ENCODE data around the gene NSUN2.

The NSUN2 gene

DNA sequence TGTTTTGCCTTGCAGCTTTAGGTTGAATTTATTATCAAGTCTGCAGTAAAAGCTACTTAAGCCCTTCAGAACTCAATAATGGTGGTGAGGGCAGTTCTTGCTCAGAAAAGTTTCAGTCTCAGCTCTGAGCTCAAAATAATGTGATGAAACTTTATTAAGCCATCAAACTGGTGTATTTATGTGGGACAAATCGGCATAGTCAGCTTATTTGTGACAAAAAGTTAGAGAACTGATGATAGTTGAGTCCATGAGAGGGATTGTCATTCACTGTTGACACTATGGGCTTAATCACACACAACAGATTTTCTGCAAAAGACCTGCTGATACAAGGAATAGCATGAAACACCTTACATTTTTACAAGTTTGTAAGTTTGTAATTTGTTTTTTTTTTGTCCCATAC lies 9.8 kb upstream of the NSUN2 start:
- no peak for DNase-seq

DNA sequence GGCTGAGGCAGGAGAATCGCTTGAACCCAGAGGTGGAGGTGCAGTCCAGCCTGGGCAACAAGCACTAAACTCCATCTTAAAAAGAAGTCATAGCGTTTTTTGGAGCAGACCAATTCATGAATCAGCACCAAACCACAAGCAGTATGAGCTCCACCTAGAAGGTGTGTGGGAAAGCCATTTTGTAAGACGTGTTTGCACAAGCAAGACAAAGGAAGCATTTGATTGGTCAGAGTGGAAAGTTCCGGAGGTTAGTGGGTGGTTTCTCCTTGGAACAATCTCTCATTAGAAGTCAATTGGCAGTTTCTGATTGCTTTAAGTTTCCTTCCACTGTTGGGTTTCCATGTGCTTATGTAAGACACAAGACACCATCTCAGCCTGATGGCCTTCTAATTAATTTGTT lies 5.4 kb upstream of the NSUN2 start:
- no peak for DNase-seq

DNA sequence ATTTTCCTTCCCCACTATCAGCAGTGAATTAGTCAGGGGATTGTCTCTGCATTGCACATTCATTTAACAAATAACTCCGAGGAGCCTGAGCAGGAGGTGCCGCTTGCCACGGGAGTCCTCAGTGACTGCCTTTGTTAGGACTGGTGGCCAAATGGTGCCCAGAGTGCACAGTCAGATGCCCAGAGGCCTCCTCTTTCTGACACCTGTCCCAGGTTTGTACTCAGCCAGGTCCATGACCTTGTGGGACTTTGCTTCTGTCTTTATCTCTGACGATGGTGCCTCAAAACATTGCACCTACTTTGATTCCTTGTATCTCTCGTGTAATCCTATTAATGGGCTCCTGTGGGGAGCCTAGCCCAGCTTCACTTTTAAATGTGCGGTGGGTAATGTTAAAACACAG lies 4.7 kb upstream of the NSUN2 start:
- no peak for DNase-seq

DNA sequence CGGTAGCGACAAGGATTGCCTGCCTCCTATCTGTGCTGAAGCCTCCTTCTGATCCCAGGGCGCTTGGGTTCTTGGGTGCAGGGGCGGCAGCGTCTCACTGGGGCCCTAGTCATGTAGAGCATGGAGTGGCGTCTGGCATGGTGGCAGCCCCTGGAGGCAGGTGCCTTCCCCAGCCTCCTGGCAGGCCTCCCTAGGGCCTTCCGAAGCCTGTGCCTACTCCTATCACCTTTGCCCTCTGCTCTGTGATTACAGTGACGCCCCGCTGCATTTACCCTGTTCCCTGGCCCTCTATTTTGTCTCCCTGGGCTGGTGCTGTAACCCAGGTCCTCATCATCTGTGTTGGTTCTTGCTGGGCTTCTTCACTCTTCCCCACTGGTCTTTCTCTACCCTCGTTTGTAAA lies 4.2 kb upstream of the NSUN2 start:
- no peak for DNase-seq

DNA sequence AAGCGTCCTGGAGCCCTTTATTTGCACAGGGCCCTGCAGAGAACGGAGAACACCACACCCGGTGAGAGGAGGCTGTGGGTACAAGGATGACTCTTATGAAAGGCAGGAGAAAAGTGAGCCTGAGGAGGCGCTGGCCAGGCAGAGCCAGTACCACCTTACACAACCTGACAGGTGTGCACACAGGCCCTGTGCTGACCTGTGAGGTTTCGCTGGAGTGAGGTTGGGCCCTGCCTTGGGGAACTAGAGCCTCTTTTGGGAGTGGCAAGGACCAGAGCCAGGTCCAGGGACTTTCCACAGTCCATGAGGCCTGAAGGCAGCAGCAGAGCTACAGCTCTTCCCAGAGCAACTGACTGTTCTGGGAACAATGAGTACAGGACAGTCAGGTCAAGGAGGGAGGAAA lies 3.4 kb upstream of the NSUN2 start:
- no peak for DNase-seq

DNA sequence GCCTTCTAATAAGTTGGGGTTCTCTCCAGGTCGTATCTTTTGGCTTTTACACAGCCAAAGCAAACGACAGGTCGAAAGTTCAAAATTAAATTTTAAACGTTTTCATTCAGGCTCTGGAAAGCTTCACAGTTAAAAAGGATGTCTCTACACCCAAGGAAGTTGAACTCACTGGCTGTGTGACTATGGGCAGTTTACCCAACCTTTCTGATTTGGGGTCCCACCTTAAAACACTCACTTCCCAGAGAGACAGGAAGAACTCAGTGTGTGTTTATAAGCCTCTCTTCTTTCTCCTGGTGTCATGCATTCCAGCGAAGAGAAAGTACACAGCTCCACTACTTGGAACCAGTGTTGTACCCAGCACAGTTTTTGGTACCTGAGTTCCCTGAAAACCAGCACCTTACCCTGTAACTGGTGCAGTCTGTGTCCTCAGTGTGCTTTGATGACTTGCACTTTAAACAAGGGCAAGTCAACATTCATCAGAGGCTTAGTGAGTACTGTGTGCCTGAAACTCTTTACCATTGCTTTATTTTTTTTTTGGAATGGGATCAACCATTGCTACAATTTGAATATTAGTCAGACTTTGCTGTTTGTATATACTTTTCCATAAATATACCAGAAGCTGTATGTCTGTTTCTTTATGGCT lies 2.1 kb upstream of the NSUN2 start:
- no peak for DNase-seq

DNA sequence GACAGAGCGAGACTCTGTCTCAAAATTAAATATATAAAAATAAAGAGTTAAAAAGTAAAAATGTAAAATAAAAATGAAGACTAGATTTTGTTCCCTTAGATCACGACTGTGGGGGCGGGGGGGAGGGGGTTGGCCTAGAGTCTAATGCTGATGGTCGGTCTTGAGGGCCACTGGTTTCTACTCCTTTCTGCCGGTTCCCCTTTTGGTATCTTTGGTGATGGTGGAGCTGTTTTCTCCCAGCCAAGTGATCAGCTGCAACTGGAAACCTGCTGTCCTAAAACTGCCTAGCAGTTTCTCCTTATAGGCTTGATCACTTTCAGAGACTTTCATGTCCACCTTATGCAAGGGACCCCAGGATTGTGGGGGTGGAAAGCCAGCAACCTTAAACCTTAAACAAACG lies 1.5 kb upstream of the NSUN2 start:
- peak; percentile 6 to 17 for DNase-seq

DNA sequence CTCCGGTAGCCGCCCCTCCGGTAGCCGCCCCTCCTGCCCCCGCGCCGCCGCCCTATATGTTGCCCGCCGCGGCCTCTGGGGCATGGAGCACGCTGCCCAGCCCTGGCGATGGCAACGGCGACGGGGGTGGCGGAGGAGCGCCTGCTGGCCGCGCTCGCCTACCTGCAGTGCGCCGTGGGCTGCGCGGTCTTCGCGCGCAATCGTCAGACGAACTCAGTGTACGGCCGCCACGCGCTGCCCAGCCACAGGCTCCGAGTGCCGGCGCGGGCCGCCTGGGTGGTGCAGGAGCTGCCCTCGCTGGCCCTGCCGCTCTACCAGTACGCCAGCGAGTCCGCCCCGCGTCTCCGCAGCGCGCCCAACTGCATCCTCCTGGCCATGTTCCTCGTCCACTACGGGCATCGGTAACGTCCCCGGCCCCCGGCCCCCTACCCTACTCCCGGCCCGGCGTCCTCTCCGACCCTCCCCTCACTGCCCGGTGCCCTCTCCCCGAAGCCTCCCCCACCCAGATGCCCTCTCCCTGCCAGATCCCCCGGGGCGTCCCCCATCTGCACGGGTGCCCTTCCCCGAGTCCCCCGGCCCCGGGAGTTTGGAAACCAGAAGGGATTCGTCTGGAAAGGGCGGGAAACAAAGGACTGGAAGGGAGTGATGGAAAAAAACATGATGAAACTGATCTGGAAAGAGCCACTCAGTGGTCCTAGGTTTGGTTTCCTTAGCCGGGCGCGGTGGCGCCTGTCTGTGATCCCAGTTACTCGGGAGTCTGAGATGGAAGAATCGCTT lies 813 bp upstream of the NSUN2 start:
- DNase-seq = peak; percentile 58 to 74

DNA sequence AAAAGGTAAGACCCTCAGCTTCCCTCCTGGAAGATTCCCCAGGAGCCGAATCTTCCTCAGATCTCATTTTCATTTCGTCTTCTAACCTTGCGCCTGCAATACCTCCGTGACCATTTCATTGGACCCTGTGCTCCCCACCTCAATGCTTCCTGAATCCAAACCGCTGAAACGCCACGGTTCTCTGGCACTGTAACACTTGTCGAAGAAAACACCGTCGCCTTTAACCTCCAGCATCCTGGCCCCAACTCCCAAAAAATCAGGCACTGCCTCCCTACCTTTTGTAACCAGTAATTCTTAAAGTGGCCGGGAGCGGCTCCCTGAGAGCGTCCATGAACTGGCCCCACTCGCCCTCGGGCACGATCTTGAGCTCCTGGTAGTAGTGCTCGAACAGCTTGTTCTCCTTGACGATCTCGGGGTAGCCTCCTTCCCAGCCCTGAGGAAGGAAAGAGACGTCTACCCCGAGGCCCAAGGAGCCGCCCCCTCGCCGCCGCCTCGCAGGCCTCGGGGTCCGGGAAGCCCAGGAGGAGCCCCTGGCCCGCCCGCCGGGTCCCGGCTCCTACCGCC lies 438 bp downstream of the NSUN2 start:
- DNase-seq = peak; percentile 37 to 39

DNA sequence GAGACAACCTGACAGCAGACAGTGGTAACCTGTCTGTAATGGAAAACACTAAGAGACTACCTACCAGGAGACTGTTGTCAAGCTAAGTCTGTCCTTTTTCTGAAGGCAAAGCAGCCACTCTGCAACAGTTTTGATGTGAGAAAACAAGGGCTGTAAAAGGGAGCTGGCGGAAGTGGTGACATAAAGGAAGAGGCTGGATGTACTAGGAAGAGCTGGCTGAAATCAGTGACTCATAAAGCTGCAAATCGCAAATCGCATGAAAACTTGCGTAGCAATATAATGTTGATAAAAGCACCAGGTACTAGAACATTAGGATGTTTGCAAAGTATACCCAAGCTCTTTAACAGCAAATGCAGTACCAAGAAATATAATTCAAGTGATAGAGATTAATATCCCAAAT lies 1.4 kb downstream of the NSUN2 start:
- no peak for DNase-seq

DNA sequence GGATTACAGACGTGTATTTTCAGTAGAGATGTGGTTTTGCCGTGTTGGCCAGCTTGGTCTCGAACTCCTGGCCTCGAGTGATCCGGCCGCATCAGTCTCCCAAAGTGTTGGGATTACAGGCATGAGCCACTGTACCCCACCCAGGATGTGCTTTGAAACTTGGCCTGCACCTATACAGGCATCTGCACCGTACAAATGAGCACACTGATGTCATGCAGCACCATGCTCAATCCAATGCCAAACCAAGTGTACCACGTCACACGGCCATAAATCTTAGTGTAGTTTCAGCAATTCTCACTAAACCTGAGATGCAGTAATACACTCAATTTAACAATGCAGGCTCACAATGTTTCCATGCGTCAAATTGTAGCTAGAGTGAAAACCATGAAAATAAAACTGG lies 6.3 kb downstream of the NSUN2 start:
- no peak for DNase-seq

DNA sequence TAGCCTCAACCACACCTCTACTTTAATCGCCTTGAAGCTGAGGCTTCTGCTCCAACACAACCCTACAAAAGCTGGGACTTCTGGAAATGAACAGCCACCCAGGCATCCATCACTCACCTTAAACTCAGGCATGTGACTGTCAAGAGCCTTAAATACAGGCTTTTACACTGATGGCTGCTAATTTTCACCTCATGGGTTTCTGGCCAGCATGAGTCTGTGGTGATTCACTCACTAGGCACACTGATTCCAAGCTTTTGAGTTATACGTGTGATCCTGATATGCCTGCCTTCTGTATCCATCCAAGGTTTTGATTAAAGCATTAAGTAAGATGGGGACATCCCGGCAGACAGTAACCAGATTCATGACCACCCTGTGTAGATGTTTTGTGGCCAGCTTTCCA lies 8.9 kb downstream of the NSUN2 start:
- DNase-seq = no peak

DNA sequence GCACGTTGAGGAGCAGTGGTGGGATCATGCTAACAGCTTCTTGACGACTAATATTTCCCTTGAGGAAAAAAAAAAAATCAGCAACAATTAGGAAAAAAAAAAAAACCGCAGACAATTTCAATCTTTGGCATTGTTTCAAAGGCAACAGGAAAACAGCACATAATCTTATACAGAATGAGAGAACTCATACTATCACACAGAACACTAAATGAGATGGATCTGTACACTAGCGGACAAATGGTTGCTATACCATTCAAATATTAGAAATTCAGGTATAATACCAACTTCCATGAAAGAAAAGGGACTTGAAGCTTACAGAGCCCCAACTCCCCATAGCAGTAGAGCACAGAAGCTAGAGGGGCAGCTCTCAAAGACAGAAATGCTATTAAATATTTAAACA lies 9.6 kb downstream of the NSUN2 start:
- DNase-seq = no peak

DNA sequence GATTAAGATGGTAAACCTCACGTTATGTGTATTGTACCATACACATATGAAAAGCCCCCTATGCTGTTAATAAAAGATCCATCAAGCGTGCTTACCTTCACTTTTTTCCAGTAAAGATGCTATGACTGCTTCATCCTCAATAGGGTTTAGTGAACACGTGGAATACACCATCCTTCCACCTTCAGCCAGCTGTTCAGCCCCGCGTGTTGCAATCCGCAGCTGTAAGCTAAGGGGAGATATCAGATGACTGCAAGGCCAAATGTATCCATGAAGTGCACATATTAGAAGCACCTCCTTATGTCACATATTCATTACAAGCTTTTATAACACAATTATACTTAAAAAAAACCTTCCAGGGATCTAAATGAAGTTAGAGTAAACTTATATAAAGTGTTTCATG lies 16.2 kb downstream of the NSUN2 start:
- peak in 1 of 2 experiments; percentile 34 for DNase-seq

DNA sequence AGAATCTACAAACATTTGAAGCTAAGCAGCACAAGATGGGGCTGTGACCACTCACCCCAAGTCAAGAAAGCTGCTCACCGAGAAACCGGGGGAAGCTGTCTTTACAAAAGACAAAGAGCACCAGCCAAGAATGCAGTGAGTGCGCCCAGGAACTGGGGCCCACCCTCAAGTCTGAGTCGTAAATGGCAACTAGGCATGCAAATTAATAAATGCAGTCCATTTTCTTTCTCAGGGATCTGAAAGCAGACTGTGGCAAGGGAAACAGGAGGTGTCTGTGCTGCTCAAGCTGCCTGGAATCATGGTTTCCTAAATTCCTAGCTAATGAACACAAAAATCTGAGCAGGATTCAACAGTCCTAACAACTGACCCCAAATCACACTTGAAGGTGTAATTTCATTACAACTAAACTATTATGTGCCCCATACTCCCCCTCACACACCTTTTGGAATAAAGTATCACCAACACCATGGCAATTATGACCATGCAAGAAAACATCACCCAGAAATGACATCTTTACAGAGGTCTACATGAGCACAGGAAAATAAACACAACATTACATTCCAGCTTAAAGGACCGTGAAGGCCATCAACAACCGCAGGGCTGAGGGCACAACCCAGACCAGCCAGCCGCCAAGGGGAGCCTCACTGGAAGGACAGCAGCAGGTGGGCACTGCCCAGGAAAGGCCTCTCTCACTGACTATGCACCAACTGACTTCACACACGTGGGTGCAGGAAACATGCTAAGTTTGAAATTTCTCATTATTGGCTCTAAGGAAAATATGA lies 17.6 kb downstream of the NSUN2 start:
- DNase-seq = no peak

DNA sequence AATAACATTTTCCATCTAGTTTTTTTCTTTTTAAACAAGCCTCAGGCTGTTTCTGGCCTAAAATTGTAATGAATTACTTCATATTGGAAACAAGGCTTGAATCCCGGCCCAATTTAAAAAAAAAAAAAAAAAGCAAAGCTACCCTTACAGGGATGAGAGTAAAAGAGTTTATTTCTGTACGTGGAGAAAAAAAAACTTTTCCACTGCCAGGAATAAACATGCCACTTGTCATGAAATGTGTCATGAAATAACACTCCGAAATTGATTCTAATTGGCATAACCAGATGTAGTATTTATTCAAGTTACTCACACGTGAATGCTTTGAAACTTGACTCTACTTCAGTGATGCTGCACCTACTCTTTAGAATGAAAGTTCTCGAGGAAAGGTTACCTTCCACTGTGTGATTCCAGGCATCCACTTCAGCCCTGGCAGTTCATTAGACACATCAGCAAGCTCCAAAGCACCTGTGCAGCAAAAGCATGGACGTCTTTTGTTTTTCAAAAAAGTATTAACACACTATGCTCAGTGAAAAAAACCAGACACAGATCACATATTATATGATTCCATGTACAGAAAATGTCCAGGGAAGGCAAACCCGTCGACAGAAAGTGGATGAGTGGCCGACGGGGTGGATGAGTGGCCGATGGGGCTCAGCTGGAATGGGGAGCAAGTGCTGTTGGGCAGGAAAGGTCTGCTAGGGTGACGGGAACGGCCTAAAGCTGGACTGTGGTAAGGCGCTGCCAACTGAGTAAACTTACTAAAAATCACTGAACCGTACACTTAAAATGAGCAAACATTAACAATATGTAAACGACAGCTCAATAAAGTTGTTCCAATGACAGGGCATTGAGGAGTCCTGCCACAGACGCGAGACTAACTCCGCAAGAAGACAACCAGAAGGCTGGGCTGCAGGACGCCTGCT lies 21.2 kb downstream of the NSUN2 start:
- DNase-seq = no peak

DNA sequence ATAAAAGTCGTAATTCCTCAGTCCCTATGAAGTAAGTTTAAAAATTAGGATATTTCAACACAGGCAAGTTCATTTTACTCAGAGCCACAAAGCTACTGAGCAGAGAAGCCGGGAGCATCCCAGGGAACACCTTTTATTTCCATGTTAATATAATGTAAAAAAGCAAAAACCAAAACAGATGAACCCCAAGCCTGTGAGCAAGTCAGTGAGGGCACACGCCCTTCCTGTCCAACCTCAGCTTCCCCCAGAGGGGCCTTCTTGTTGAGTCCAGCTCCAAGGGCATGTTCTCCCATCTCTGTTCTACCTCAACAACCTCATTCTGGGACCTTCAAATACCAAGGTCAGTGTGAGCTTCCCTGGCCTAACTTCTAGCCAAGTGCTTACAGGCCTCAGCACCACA lies 24.8 kb downstream of the NSUN2 start:
- DNase-seq = no peak

DNA sequence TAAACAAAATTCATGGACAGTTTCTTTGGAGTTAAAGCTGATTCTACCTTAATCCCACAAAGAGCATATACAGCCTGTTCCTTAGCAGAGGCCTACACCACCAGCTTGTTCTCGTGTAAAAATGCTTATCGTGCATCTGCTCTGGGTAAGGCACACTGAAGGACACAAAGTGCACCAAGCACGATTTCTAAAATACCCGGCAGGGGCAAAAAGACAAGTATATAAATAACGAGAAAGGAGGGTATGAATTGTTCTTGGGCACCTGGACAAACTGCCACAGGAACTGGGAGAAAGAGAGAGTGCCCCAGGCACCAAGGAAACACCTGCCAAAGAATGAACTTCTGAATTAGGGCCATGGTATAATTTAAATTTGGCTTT lies 25.3 kb downstream of the NSUN2 start:
- DNase-seq = no peak

DNA sequence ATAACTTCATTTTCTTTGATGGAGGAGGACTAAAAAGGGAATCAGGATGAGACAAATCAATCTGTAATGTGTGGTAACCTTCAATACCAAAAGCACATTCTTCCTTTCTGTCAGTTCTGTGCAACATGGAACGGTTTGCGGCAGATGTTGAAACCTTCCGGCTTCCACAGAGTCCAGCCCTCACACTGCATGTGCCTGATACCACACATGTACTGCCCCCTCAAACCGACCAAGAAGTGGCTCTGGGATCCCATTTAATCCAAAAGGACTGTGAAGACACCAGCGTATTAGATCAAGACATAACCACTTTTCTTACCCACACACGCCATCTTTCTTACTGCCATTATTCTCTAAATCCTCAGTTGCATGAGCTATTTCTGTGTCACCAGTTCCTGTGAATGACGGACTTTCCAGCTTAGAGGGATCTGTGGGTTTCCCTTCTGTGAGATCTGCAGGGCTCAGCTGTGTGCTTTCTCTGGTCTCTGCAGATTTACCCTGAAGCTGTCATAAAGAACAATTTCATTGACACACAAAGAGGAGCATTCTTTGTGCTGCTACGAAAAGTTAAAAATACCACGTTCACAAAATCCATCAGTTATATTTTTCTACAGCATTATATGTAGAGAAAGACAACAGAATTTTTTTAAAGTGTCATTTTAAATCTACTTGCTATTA lies 25.8 kb downstream of the NSUN2 start:
- no peak for DNase-seq

DNA sequence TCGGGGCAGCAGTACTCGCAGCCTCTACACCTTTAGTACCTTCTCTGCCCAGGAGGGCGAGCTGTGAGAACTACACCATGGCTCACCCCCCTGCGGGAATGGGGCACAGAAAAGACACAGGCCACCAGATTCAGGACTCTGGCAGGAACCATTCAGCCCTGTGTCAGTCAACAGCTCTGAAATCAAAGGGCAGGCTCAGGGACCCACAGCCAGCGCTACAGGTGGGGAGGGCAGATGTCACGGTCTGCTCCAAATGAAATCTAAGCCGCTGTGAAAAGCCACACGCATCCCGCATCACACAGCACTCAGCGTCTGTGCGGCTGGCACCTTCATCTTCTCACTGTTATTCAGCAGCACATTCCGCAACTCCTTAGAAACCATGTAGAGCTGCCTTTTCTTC lies 27.9 kb downstream of the NSUN2 start:
- no peak for DNase-seq

DNA sequence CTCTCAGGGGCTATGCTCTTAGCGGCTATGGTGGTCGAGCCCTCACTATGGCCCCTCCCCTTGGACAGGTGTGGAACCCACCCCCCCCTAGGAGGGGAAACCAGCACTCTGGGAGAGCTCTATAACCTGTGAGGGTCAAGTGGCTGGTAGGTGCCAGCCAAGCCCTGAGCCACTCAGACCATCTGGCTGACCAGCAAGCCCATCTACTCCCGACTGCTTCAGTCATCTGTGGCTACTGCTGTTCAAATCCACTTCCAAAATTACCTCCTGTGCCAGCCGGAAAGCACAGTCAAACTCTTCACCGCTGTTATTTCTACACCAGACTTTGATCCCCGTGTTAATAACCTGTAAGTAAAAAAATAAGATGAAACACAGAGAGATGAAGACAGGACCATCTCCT lies 28.5 kb downstream of the NSUN2 start:
- DNase-seq = no peak

DNA sequence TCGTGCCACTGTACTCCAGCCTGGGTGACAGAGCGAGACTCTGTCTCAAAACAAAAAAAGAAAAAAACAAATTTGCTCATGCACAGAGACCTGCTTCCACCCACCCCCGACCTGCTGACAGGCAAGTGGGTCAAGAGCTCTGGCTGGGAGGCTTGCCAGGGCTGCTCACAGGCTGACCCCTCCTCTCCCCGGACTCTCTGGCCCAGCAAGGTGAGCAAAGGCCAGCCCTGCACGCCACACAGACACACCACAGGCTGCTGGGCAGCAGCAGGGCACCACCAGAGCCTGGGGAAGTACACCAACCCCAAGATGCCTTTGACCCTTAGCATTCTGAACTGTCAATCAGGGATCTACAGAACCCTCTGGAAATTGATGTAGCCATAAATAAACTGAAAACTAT lies 29.2 kb downstream of the NSUN2 start:
- no peak for DNase-seq
